HuH-7.5 (cell line): Measurements from ENCODE around the gene NDRG4.
"Not testable (repeated sequence)": the region's sequence is repeated elsewhere in the genome, so short reads cannot be mapped to it uniquely, and the experiment has no call there.

ENCODE experiments used
- DNase-seq: peaks from one replicate; pipeline ENCODE4 v3.0.0; 2011; ENCODE audit warnings: low spot score

NDRG4 gene

GRCh38 chr16:58465817-58466216 lies 34.1 kb upstream of the NDRG4 start:
- no peak for DNase-seq

- DNase-seq = no peak
Observed at GRCh38 chr16:58466396-58466795, 33.5 kb upstream of the NDRG4 start.

- no peak for DNase-seq
Observed at GRCh38 chr16:58467905-58468304, 32.0 kb upstream of the NDRG4 start.

GRCh38 chr16:58471209-58471975 lies 28.6 kb upstream of the NDRG4 start:
- no peak for DNase-seq

GRCh38 chr16:58472266-58472665 lies 27.7 kb upstream of the NDRG4 start:
- no peak for DNase-seq

- no peak for DNase-seq
Observed at GRCh38 chr16:58472827-58473226, 27.1 kb upstream of the NDRG4 start.

- no peak for DNase-seq
Observed at GRCh38 chr16:58474296-58474695, 25.6 kb upstream of the NDRG4 start.

- DNase-seq = no peak
Observed at GRCh38 chr16:58475091-58475619, 24.8 kb upstream of the NDRG4 start.

- DNase-seq = no peak
Observed at GRCh38 chr16:58476791-58477190, 23.2 kb upstream of the NDRG4 start.

- DNase-seq = no peak
Observed at GRCh38 chr16:58478427-58478826, 21.5 kb upstream of the NDRG4 start.

- DNase-seq = no peak
Observed at GRCh38 chr16:58481226-58481869, 18.6 kb upstream of the NDRG4 start.

GRCh38 chr16:58481931-58482330 lies 18.0 kb upstream of the NDRG4 start:
- no peak for DNase-seq

GRCh38 chr16:58485184-58485887 lies 14.6 kb upstream of the NDRG4 start:
- DNase-seq = no peak

- peak; percentile 78 for DNase-seq
Observed at GRCh38 chr16:58487566-58488351, 12.2 kb upstream of the NDRG4 start.

GRCh38 chr16:58488531-58488930 lies 11.4 kb upstream of the NDRG4 start:
- DNase-seq = no peak

GRCh38 chr16:58490065-58490464 lies 9.9 kb upstream of the NDRG4 start:
- DNase-seq = no peak

GRCh38 chr16:58490539-58490938 lies 9.4 kb upstream of the NDRG4 start:
- DNase-seq = not testable (repeated sequence)

- DNase-seq = no peak
Observed at GRCh38 chr16:58492066-58492465, 7.9 kb upstream of the NDRG4 start.

- DNase-seq = no peak
Observed at GRCh38 chr16:58492735-58493134, 7.2 kb upstream of the NDRG4 start.

- no peak for DNase-seq
Observed at GRCh38 chr16:58493756-58494431, 6.0 kb upstream of the NDRG4 start.

- peak; percentile 66 for DNase-seq
Observed at GRCh38 chr16:58494981-58495520, 4.9 kb upstream of the NDRG4 start.
